ENCODE data around the gene RBM44.

RBM44 gene

GRCh38 chr2:237889811-237890210 is 91.2 kb downstream of the RBM44 start:
- DNase-seq, result no peak

Data from activated CD4-positive, alpha-beta T cell treated with anti-CD3 and anti-CD28 coated beads, Interleukin-2, amount 50 U/mL, for 16 hours (primary cell).